ENCODE measurements around the gene SH3RF3. TPM values are rescaled to one million over a fixed set of nuclear protein-coding genes. Genes with fewer than 3 reads are reported as not detected.

Gene SH3RF3
- polyA plus RNA-seq, 1 donor (not counting 4 experiments of a cell fraction or from before 2014, with no cell fraction given): 0.08 TPM

DNA sequence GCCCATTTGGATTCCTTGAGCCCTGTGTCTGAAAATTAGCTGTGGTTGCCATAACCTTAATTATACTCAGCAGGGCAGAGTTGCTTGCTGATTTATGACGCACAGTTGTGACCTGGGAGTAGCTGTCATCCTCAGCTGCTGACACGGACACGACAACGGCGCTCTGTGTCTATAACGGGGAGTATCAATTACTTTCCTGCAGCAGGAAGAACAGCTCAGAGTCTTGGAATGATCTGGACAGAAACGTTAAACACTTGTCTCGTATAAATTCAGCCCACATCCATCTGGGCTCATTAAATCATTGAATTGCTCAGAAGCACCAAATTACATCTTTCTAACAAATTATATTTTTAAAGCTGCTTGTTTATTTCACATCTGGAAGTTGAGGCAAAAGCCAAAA is 368.5 kb downstream of the SH3RF3 start:
- Histone ChIP-seq H4K20me1 (ENCODE audit: control insufficient read depth, extremely low read depth, insufficient read depth, low read length) (no peaks in the 10 kb centered on the region), H3K4me2 (ENCODE audit: control insufficient read depth, extremely low read depth, insufficient read depth, low read depth, low read length) (no peak overlapping the region), H2AFZ (ENCODE audit: control insufficient read depth, low read length) (no peak overlapping the region), H3K9me3 (ENCODE audit: control insufficient read depth, low read depth, low read length) (no peaks in the 10 kb centered on the region), H3K4me1 (ENCODE audit: control insufficient read depth, extremely low read depth, insufficient read depth, low read length) (no peaks in the 10 kb centered on the region), H3K36me3 (ENCODE audit: control insufficient read depth in 2 of 2, extremely low read depth in 1 of 2, insufficient read depth in 2 of 2, low read length in 2 of 2) (no peaks in the 10 kb centered on the region), H3K27ac (ENCODE audit: control insufficient read depth, insufficient read depth, low read length) (no peak overlapping the region), H3K9ac (ENCODE audit: control insufficient read depth, extremely low read depth, insufficient read depth, low read length) (no peak overlapping the region), H3K4me3 (ENCODE audit: control insufficient read depth in 2 of 3, extremely low read depth in 1 of 3, insufficient read depth in 2 of 3, low read depth in 1 of 3, low read length in 3 of 3) (no peak overlapping the region), H3K79me2 (ENCODE audit: control insufficient read depth, insufficient read depth, low read length) (no peaks in the 10 kb centered on the region), H3K27me3 (ENCODE audit: control insufficient read depth, extremely low read depth, insufficient read depth, low read length) (peaks cover 4% of the 10 kb centered on the region), H3K9me1 (ENCODE audit: control insufficient read depth, extremely low read depth, insufficient read depth, low read length) (no peaks in the 10 kb centered on the region)
- dilution Hi-C loops (cut with MboI; ENCODE audit: extremely low pct_ligation_motif_present, low sequenced_read_pairs): no loop called here
- DNase-seq (ENCODE audit: low read depth, low spot score) (no peak), FAIRE-seq (no peak)
- TF ChIP-seq EZH2 (IDR thresholded peaks at IDR 0.05; ENCODE audit: low read length): no peak
- TF ChIP-seq, protein P1, sequence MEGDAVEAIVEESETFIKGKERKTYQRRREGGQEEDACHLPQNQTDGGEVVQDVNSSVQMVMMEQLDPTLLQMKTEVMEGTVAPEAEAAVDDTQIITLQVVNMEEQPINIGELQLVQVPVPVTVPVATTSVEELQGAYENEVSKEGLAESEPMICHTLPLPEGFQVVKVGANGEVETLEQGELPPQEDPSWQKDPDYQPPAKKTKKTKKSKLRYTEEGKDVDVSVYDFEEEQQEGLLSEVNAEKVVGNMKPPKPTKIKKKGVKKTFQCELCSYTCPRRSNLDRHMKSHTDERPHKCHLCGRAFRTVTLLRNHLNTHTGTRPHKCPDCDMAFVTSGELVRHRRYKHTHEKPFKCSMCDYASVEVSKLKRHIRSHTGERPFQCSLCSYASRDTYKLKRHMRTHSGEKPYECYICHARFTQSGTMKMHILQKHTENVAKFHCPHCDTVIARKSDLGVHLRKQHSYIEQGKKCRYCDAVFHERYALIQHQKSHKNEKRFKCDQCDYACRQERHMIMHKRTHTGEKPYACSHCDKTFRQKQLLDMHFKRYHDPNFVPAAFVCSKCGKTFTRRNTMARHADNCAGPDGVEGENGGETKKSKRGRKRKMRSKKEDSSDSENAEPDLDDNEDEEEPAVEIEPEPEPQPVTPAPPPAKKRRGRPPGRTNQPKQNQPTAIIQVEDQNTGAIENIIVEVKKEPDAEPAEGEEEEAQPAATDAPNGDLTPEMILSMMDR (optimal IDR thresholded peaks at IDR 0.05 in 1 of 3, IDR thresholded peaks at IDR 0.05 in 1 of 3, conservative IDR thresholded peaks at IDR 0.05 in 1 of 3; ENCODE audit: extremely low read depth in 1 of 3, insufficient read depth in 2 of 3, low read length in 3 of 3): no peak

DNA sequence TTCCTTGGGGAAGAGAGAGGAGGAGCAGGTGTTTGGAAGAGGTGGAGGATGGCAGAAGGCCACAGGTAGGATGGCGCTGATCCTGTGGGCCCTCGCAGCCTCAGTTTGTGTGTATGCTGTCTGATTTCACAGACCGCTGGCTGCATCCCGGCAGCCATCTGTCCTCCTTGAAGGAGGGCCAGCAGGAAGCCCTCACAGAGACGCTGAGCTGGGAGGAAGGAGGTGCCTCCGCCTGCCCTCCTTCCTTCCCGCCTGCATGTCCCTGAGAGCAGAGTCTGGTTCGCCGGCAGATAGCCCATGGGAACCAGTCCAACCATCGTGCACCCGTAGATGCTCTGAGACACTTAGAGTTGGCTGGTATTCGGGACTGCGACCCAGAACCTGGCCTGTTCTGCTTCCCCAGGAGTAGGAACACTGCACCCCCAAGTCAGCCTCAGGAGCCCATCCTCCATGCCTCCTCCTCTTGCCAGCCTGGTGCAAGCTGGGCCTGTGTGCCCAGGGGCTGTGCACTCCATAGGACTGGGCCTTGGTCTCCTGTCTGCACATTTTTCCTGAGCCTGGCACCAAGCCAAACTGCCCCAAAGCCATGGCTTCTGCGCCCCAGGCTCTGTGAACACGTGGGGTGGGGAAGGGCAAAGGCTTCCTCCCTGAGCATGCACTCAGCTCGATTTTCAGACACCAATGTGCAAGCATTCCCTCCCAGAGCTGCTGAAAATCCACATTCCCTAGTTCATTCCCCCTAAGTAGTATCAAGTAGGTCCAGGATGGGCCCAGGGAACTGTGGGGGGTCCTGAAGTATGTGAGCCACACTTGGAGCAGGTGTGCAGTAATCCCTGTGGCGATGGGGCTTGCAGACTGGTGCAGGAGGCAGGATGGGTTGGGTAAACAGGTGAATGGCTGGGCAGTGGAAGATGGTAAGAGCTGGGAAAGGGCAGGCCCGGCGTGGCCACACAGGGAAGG is 369.2 kb downstream of the SH3RF3 start:
- DNase-seq (ENCODE audit: low read depth, low spot score): no peak
- H3K4me2 ChIP-seq (ENCODE audit: control insufficient read depth, extremely low read depth, insufficient read depth, low read depth, low read length): no peak overlapping the region
- dilution Hi-C loops (cut with MboI; ENCODE audit: extremely low pct_ligation_motif_present, low sequenced_read_pairs): no loop called here
- no peaks in the 10 kb centered on the region for H3K4me1 ChIP-seq (ENCODE audit: control insufficient read depth, extremely low read depth, insufficient read depth, low read length)
- peaks cover 4% of the 10 kb centered on the region for H3K27me3 ChIP-seq (ENCODE audit: control insufficient read depth, extremely low read depth, insufficient read depth, low read length)
- H3K79me2 ChIP-seq (ENCODE audit: control insufficient read depth, insufficient read depth, low read length): no peaks in the 10 kb centered on the region
- FAIRE-seq: no peak
- no peaks in the 10 kb centered on the region for H3K9me1 ChIP-seq (ENCODE audit: control insufficient read depth, extremely low read depth, insufficient read depth, low read length)
- H3K27ac ChIP-seq (ENCODE audit: control insufficient read depth, insufficient read depth, low read length): no peak overlapping the region
- no peaks in the 10 kb centered on the region for H3K36me3 ChIP-seq (ENCODE audit: control insufficient read depth in 2 of 2, extremely low read depth in 1 of 2, insufficient read depth in 2 of 2, low read length in 2 of 2)
- no peaks in the 10 kb centered on the region for H3K9me3 ChIP-seq (ENCODE audit: control insufficient read depth, low read depth, low read length)
- no peak overlapping the region for H3K4me3 ChIP-seq (ENCODE audit: control insufficient read depth in 2 of 3, extremely low read depth in 1 of 3, insufficient read depth in 2 of 3, low read depth in 1 of 3, low read length in 3 of 3)
- no peak overlapping the region for H3K9ac ChIP-seq (ENCODE audit: control insufficient read depth, extremely low read depth, insufficient read depth, low read length)
- TF ChIP-seq, protein P1 (optimal IDR thresholded peaks at IDR 0.05 in 1 of 3, IDR thresholded peaks at IDR 0.05 in 1 of 3, conservative IDR thresholded peaks at IDR 0.05 in 1 of 3; ENCODE audit: extremely low read depth in 1 of 3, insufficient read depth in 2 of 3, low read length in 3 of 3): no peak
- no peak for TF ChIP-seq EZH2 (IDR thresholded peaks at IDR 0.05; ENCODE audit: low read length)
- H2AFZ ChIP-seq (ENCODE audit: control insufficient read depth, low read length): no peak overlapping the region
- H4K20me1 ChIP-seq (ENCODE audit: control insufficient read depth, extremely low read depth, insufficient read depth, low read length): no peaks in the 10 kb centered on the region

Measured in keratinocyte (primary cell).